Trophoblast cell (in vitro differentiated cells and primary cell): Measurements from ENCODE around the gene CHTF18.
"Not testable (repeated sequence)": the region's sequence is repeated elsewhere in the genome, so short reads cannot be mapped to it uniquely, and the experiment has no call there.

Experiments used
- DNase-seq, 2 donors: peaks; one replicate each; pipeline ENCODE4 v3.0.0-alpha.2; 2016
- H2AFZ ChIP-seq: 2 replicates; pipeline ENCODE4 v1.6.1; 2013; ENCODE audit warnings: low read length, moderate library complexity, mild to moderate bottlenecking; ENCODE audit not compliant: insufficient read depth, poor library complexity
- H2AK5ac ChIP-seq: 2 replicates; pipeline ENCODE4 v1.6.1; 2013; ENCODE audit warnings: mild to moderate bottlenecking, low read length
- H2BK120ac ChIP-seq: 2 replicates; pipeline ENCODE4 v1.6.1; 2013; ENCODE audit warnings: low read length, mild to moderate bottlenecking, moderate library complexity; ENCODE audit not compliant: insufficient read depth, poor library complexity
- H2BK12ac ChIP-seq: 2 replicates; pipeline ENCODE4 v1.6.1; 2013; ENCODE audit warnings: mild to moderate bottlenecking, low read length, moderate library complexity
- H2BK5ac ChIP-seq: 2 replicates; pipeline ENCODE4 v1.6.1; 2013; ENCODE audit warnings: low read length, low read depth, moderate library complexity, mild to moderate bottlenecking; ENCODE audit not compliant: poor library complexity
- H3K14ac ChIP-seq: 2 replicates; pipeline ENCODE4 v1.6.1; 2013; ENCODE audit warnings: mild to moderate bottlenecking, low read length
- H3K18ac ChIP-seq: 2 replicates; pipeline ENCODE4 v1.6.1; 2013; ENCODE audit warnings: mild to moderate bottlenecking, low read length
- H3K23ac ChIP-seq: 2 replicates; pipeline ENCODE4 v1.6.1; 2013; ENCODE audit warnings: low read length
- H3K27ac ChIP-seq: 2 replicates; pipeline ENCODE4 v1.5.1; 2013; ENCODE audit warnings: low read depth, mild to moderate bottlenecking, inconsistent platforms, low read length, moderate library complexity
- H3K27me3 ChIP-seq: 2 replicates; pipeline ENCODE4 v1.6.1; 2013; ENCODE audit warnings: inconsistent platforms, mild to moderate bottlenecking, low read length, moderate library complexity; ENCODE audit not compliant: insufficient read depth
- H3K36me3 ChIP-seq, 2 experiments: 1 replicate in 1 of 2; 2 replicates in 1 of 2; pipeline ENCODE4 v1.6.1; 2013; ENCODE audit warnings: low read length in 2 of 2, mild to moderate bottlenecking in 2 of 2, moderate library complexity in 1 of 2; ENCODE audit not compliant: insufficient read depth in 2 of 2, control insufficient read depth in 1 of 2
- H3K4ac ChIP-seq: 2 replicates; pipeline ENCODE4 v1.6.1; 2013; ENCODE audit warnings: low read depth, mild to moderate bottlenecking, low read length, moderate library complexity
- H3K4me1 ChIP-seq, 2 experiments: 1 replicate in 1 of 2; 2 replicates in 1 of 2; pipeline ENCODE4 v1.6.1; 2013; ENCODE audit warnings: low read length in 2 of 2, mild to moderate bottlenecking in 2 of 2, moderate library complexity in 1 of 2; ENCODE audit not compliant: insufficient read depth in 2 of 2, control insufficient read depth in 1 of 2
- H3K4me2 ChIP-seq: 2 replicates; pipeline ENCODE4 v1.6.1; 2013; ENCODE audit warnings: inconsistent platforms, mild to moderate bottlenecking, low read length, moderate library complexity
- H3K4me3 ChIP-seq: 2 replicates; pipeline ENCODE4 v1.5.1; 2013; ENCODE audit warnings: mild to moderate bottlenecking, low read depth, low read length, inconsistent platforms
- H3K79me1 ChIP-seq: one replicate; pipeline ENCODE4 v1.6.1; 2013; ENCODE audit warnings: low read length
- H3K79me2 ChIP-seq: 2 replicates; pipeline ENCODE4 v1.6.1; 2013; ENCODE audit warnings: low read length, mild to moderate bottlenecking; ENCODE audit not compliant: control insufficient read depth, insufficient read depth, poor library complexity
- H3K9ac ChIP-seq: 2 replicates; pipeline ENCODE4 v1.6.1; 2013; ENCODE audit warnings: mild to moderate bottlenecking, low read length
- H3K9me3 ChIP-seq: 2 replicates; pipeline ENCODE4 v1.6.1; 2013; ENCODE audit warnings: low read depth, mild to moderate bottlenecking, control low read depth, inconsistent platforms, low read length; ENCODE audit not compliant: insufficient read depth
- H4K12ac ChIP-seq: 2 replicates; pipeline ENCODE4 v1.6.1; 2013; ENCODE audit warnings: low read depth, mild to moderate bottlenecking, low read length, moderate library complexity
- H4K8ac ChIP-seq: 2 replicates; pipeline ENCODE4 v1.6.1; 2013; ENCODE audit warnings: low read depth, mild to moderate bottlenecking, low read length, moderate library complexity
- H4K91ac ChIP-seq: one replicate; pipeline ENCODE4 v1.6.1; 2013; ENCODE audit warnings: low read depth, mild to moderate bottlenecking, low read length, moderate library complexity
- WGBS: extraction: QIAGEN DNeasy Blood & Tissue Kit; methylation state at CpG from one replicate; pipeline ENCODE4 v1.1.7; 2013; ENCODE audit warnings: missing lambda C conversion rate; ENCODE audit not compliant: insufficient read length, insufficient coverage; ENCODE audit errors: extremely low coverage; 5-methylcytosine and 5-hydroxymethylcytosine counted together

The CHTF18 gene

DNA sequence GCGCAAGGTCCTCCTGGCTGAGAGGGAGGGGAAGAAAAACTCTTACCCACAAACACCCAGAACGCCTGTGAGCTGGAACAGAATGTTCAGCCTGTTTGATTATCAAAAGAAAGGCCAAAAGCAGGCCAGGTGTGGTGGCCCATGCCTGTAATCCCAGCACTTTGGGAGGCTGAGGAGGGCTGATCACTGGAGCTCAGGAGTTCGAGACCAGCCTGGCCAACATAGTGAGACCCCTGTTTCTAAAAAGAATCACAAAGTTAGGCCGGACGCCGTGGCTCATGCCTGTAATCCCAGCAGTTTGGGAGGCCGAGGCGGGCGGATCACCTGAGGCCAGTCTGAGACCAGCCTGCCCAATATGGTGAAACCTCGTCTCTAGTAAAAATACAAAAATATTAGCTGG lies 12.1 kb upstream of the CHTF18 start:
- H4K8ac ChIP-seq, H3K27ac ChIP-seq, H2BK5ac ChIP-seq, H3K79me1 ChIP-seq, H3K4me1 ChIP-seq, H3K27me3 ChIP-seq, H3K14ac ChIP-seq, H4K12ac ChIP-seq, H3K79me2 ChIP-seq, H3K36me3 ChIP-seq, H2AK5ac ChIP-seq, H3K9ac ChIP-seq, DNase-seq, H3K18ac ChIP-seq, H3K23ac ChIP-seq, H3K9me3 ChIP-seq, H4K91ac ChIP-seq, H3K4me2 ChIP-seq, H3K4me3 ChIP-seq, H3K4ac ChIP-seq, H2BK120ac ChIP-seq, H2AFZ ChIP-seq, H2BK12ac ChIP-seq: not testable (repeated sequence)
- WGBS, result no CpG with 5 or more reads among the region's 10 CpGs

DNA sequence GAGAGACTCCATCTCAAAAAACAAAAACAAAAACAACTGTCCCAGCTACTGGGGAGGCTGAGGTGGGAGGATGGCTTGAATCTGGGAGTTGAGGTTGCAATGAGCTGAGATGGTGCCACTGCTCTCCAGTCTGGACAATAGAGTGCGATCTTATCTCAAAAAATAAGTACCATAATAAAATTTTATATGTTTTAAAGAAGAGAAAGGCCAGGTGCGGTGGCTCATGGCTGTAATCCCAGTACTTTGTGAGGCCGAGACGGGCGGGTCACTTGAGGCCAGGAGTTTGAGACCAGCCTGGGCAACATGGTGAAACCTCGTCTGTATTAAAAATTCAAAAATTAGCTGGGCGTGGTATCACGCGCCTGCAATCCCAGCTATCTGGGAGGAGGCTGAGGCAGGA lies 11.6 kb upstream of the CHTF18 start:
- Histone ChIP-seq H3K36me3 (no peaks in the 10 kb centered on the region), H2AFZ (no peak overlapping the region), H2BK12ac (no peak overlapping the region), H3K27me3 (no peaks in the 10 kb centered on the region), H3K18ac (no peak overlapping the region), H4K91ac (no peak overlapping the region), H3K79me1 (no peaks in the 10 kb centered on the region), H3K79me2 (no peaks in the 10 kb centered on the region), H4K12ac (no peak overlapping the region), H3K4me2 (no peak overlapping the region), H4K8ac (no peak overlapping the region), H3K4ac (no peak overlapping the region), H3K9me3 (peaks cover 4% of the 10 kb centered on the region), H2AK5ac (no peak overlapping the region), H3K14ac (no peak overlapping the region), H3K23ac (no peak overlapping the region), H2BK5ac (no peak overlapping the region), H3K4me3 (no peak overlapping the region), H3K27ac (no peak overlapping the region), H3K9ac (no peak overlapping the region), H2BK120ac (no peak overlapping the region), H3K4me1 (peaks cover 5% of the 10 kb centered on the region in 2 experiments)
- no CpG with 5 or more reads among the region's 9 CpGs for WGBS
- DNase-seq, result no peak

GRCh38 chr16:777826-778225 lies 10.6 kb upstream of the CHTF18 start:
- no peak overlapping the region for H4K12ac ChIP-seq
- H2BK5ac ChIP-seq, result no peak overlapping the region
- no peak overlapping the region for H3K27ac ChIP-seq
- H3K23ac ChIP-seq, result no peak overlapping the region
- peaks cover 4% of the 10 kb centered on the region for H3K9me3 ChIP-seq
- H3K4me3 ChIP-seq, result no peak overlapping the region
- no peak overlapping the region for H2BK120ac ChIP-seq
- no CpG with 5 or more reads among the region's 16 CpGs for WGBS
- H2AK5ac ChIP-seq, result no peak overlapping the region
- H3K14ac ChIP-seq, result no peak overlapping the region
- H3K79me1 ChIP-seq, result no peaks in the 10 kb centered on the region
- H3K9ac ChIP-seq, result no peak overlapping the region
- no peak overlapping the region for H4K91ac ChIP-seq
- no peaks in the 10 kb centered on the region for H3K79me2 ChIP-seq
- no peak overlapping the region for H3K4ac ChIP-seq
- H2AFZ ChIP-seq, result no peak overlapping the region
- no peaks in the 10 kb centered on the region for H3K27me3 ChIP-seq
- no peak overlapping the region for H2BK12ac ChIP-seq
- no peaks in the 10 kb centered on the region for H3K36me3 ChIP-seq
- peak in 1 of 2 donors; percentile 43 for DNase-seq
- peaks cover 5% of the 10 kb centered on the region in 2 experiments for H3K4me1 ChIP-seq
- H3K18ac ChIP-seq, result no peak overlapping the region
- no peak overlapping the region for H4K8ac ChIP-seq
- H3K4me2 ChIP-seq, result no peak overlapping the region

DNA sequence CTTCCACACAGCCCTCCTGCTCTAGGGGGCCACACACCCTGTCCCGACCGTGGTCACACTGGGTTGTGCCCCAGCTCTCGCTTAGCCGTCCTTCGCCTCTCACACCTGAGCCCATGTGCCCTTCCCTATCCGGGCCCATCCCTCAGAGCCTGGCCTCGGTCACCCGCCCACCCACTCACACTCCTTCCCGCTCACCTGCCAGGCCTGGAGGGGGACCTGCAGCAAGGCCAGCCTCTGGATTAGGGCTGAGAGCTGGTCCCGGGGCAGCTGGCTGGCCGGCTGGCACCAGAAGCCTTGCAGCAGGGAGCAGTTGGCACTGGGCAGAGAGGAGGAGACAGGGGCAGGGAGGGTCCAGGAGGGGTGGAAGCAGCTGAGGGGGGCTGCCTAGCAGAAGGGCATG lies 10.0 kb upstream of the CHTF18 start:
- H2BK120ac ChIP-seq, result no peak overlapping the region
- peaks cover 5% of the 10 kb centered on the region in 2 experiments for H3K4me1 ChIP-seq
- no peak overlapping the region for H4K91ac ChIP-seq
- H3K23ac ChIP-seq, result no peak overlapping the region
- no peak overlapping the region for H3K14ac ChIP-seq
- H3K27ac ChIP-seq, result no peak overlapping the region
- H4K8ac ChIP-seq, result no peak overlapping the region
- H2BK12ac ChIP-seq, result no peak overlapping the region
- no peak overlapping the region for H3K18ac ChIP-seq
- H3K36me3 ChIP-seq, result no peaks in the 10 kb centered on the region
- H3K4me3 ChIP-seq, result no peak overlapping the region
- no peak overlapping the region for H4K12ac ChIP-seq
- no peaks in the 10 kb centered on the region for H3K79me1 ChIP-seq
- H3K9ac ChIP-seq, result no peak overlapping the region
- no peaks in the 10 kb centered on the region for H3K79me2 ChIP-seq
- H3K9me3 ChIP-seq, result peaks cover 4% of the 10 kb centered on the region
- H2BK5ac ChIP-seq, result no peak overlapping the region
- H2AK5ac ChIP-seq, result no peak overlapping the region
- H2AFZ ChIP-seq, result no peak overlapping the region
- no peak overlapping the region for H3K4me2 ChIP-seq
- no peaks in the 10 kb centered on the region for H3K27me3 ChIP-seq
- DNase-seq, result no peak
- no peak overlapping the region for H3K4ac ChIP-seq
- WGBS, result no CpG with 5 or more reads among the region's 11 CpGs
